H9 (cell line): Measurements from ENCODE around the gene PPP1CA. TPM values are rescaled to one million over a fixed set of nuclear protein-coding genes. Genes with fewer than 3 reads are reported as not detected.

Source experiments
- DNase-seq: peaks from one replicate; pipeline ENCODE4 v3.0.0-alpha.2; 2017
- H2AFZ ChIP-seq: one replicate; pipeline ENCODE4 v1.6.1; 2013; ENCODE audit warnings: mild to moderate bottlenecking, low read length, control low read depth, moderate library complexity
- H2AK5ac ChIP-seq: 2 replicates; pipeline ENCODE4 v1.6.1; 2013; ENCODE audit warnings: low read length, control low read depth, mixed read lengths; ENCODE audit not compliant: insufficient read length
- H2BK120ac ChIP-seq: one replicate; pipeline ENCODE4 v1.6.1; 2013; ENCODE audit warnings: low read depth, mild to moderate bottlenecking, low read length, control low read depth, inconsistent platforms; ENCODE audit not compliant: poor library complexity, severe bottlenecking
- H2BK12ac ChIP-seq: 2 replicates; pipeline ENCODE4 v1.6.1; 2013; ENCODE audit warnings: low read length, control low read depth, mixed read lengths, low read depth; ENCODE audit not compliant: insufficient read length
- H2BK15ac ChIP-seq: 2 replicates; pipeline ENCODE4 v1.6.1; 2013; ENCODE audit warnings: low read depth, low read length, control low read depth
- H2BK20ac ChIP-seq: one replicate; pipeline ENCODE4 v1.6.1; 2013; ENCODE audit warnings: low read depth, mild to moderate bottlenecking, low read length, control low read depth, inconsistent platforms; ENCODE audit not compliant: poor library complexity, severe bottlenecking
- H2BK5ac ChIP-seq: 2 replicates; pipeline ENCODE4 v1.6.1; 2013; ENCODE audit warnings: low read length, control low read depth, mixed read lengths; ENCODE audit not compliant: insufficient read length
- H3K14ac ChIP-seq: 2 replicates; pipeline ENCODE4 v1.6.1; 2013; ENCODE audit warnings: low read length, control low read depth; ENCODE audit not compliant: insufficient read depth
- H3K18ac ChIP-seq: 2 replicates; pipeline ENCODE4 v1.6.1; 2013; ENCODE audit warnings: low read depth, mild to moderate bottlenecking, mixed read lengths, low read length, control low read depth; ENCODE audit not compliant: insufficient read length
- H3K23ac ChIP-seq: 2 replicates; pipeline ENCODE4 v1.6.1; 2013; ENCODE audit warnings: low read length, control low read depth, mixed read lengths, low read depth; ENCODE audit not compliant: insufficient read length
- H3K23me2 ChIP-seq: 2 replicates; pipeline ENCODE4 v1.6.1; 2013; ENCODE audit warnings: low read depth, mild to moderate bottlenecking, mixed read lengths, low read length, control low read depth; ENCODE audit not compliant: insufficient read length, poor library complexity, severe bottlenecking
- H3K27ac ChIP-seq: 2 replicates; pipeline ENCODE4 v1.5.1; 2013; ENCODE audit warnings: low read length, control low read depth, mixed read lengths, low read depth; ENCODE audit not compliant: insufficient read length
- H3K27me3 ChIP-seq: 2 replicates; pipeline ENCODE4 v1.6.1; 2013; ENCODE audit warnings: low read length, control low read depth, inconsistent platforms; ENCODE audit not compliant: insufficient read depth
- H3K4ac ChIP-seq: 2 replicates; pipeline ENCODE4 v1.6.1; 2013; ENCODE audit warnings: low read depth, mild to moderate bottlenecking, control low read depth, inconsistent platforms, low read length, moderate library complexity
- H3K4me1 ChIP-seq: 2 replicates; pipeline ENCODE4 v1.6.1; 2013; ENCODE audit warnings: low read length, control low read depth, inconsistent platforms; ENCODE audit not compliant: insufficient read depth
- H3K4me2 ChIP-seq: 2 replicates; pipeline ENCODE4 v1.6.1; 2013; ENCODE audit warnings: low read length, control low read depth, mixed read lengths; ENCODE audit not compliant: insufficient read length, insufficient read depth
- H3K56ac ChIP-seq: 2 replicates; pipeline ENCODE4 v1.6.1; 2013; ENCODE audit warnings: low read depth, mild to moderate bottlenecking, mixed read lengths, low read length, control low read depth; ENCODE audit not compliant: insufficient read length
- H3K79me1 ChIP-seq: 2 replicates; pipeline ENCODE4 v1.6.1; 2013; ENCODE audit warnings: low read depth, mild to moderate bottlenecking, moderate library complexity, low read length, control low read depth, inconsistent platforms; ENCODE audit not compliant: insufficient read depth, poor library complexity, severe bottlenecking
- H3K79me2 ChIP-seq: 2 replicates; pipeline ENCODE4 v1.6.1; 2013; ENCODE audit warnings: low read length, control low read depth, inconsistent platforms; ENCODE audit not compliant: insufficient read depth
- H3K9ac ChIP-seq: 2 replicates; pipeline ENCODE4 v1.6.1; 2013; ENCODE audit warnings: low read length, control low read depth, mixed read lengths; ENCODE audit not compliant: insufficient read length; ENCODE audit errors: extremely low read depth
- H3K9me3 ChIP-seq: one replicate; pipeline ENCODE4 v1.6.1; 2013; ENCODE audit warnings: low read depth, low read length, inconsistent platforms; ENCODE audit not compliant: control insufficient read depth
- H3T11ph ChIP-seq: one replicate; pipeline ENCODE4 v1.6.1; 2013; ENCODE audit warnings: mild to moderate bottlenecking, low read length, control low read depth, inconsistent platforms
- H4K20me1 ChIP-seq: one replicate; pipeline ENCODE4 v1.6.1; 2013; ENCODE audit not compliant: control insufficient read depth, insufficient read length, insufficient read depth
- H4K5ac ChIP-seq: 2 replicates; pipeline ENCODE4 v1.6.1; 2013; ENCODE audit warnings: low read depth, mild to moderate bottlenecking, mixed read lengths, low read length, control low read depth; ENCODE audit not compliant: insufficient read length
- H4K8ac ChIP-seq: replicated peaks from 2 replicates; pipeline ENCODE4 v1.6.1; 2013; ENCODE audit warnings: low read length, control low read depth, mixed read lengths, low read depth; ENCODE audit not compliant: insufficient read length
- H4K91ac ChIP-seq: 2 replicates; pipeline ENCODE4 v1.6.1; 2013; ENCODE audit warnings: low read depth, mild to moderate bottlenecking, moderate library complexity, mixed read lengths, low read length, control low read depth; ENCODE audit not compliant: insufficient read length
- H3K27ac Mint-ChIP-seq, 3 experiments: 2 replicates in 2 of 3; 3 replicates in 1 of 3; pipeline ENCODE4 v1.8.0; 2020 to 2021; ENCODE audit warnings: mixed read lengths in 3 of 3, mild to moderate bottlenecking in 1 of 3, moderate library complexity in 1 of 3
- H3K27me3 Mint-ChIP-seq: 2 replicates; pipeline ENCODE4 v1.8.0; 2021; ENCODE audit warnings: low read depth, mild to moderate bottlenecking, moderate library complexity, mixed read lengths
- H3K36me3 Mint-ChIP-seq, 3 experiments: 2 replicates in 2 of 3; 3 replicates in 1 of 3; pipeline ENCODE4 v1.8.0; 2020 to 2021; ENCODE audit warnings: low read depth in 3 of 3, mixed read lengths in 3 of 3; ENCODE audit not compliant: insufficient read depth in 1 of 3
- H3K4me1 Mint-ChIP-seq, 2 experiments: 2 replicates each; pipeline ENCODE4 v1.8.0; 2020; ENCODE audit warnings: mixed read lengths in 2 of 2
- H3K4me3 Mint-ChIP-seq, 2 experiments: 2 replicates in 1 of 2; 3 replicates in 1 of 2; pipeline ENCODE4 v1.8.0; 2020 to 2021; ENCODE audit warnings: mild to moderate bottlenecking in 2 of 2, mixed read lengths in 2 of 2, moderate library complexity in 1 of 2
- H3K9me3 Mint-ChIP-seq, 2 experiments: 2 replicates in 1 of 2; 3 replicates in 1 of 2; pipeline ENCODE4 v1.8.0; 2020; ENCODE audit warnings: mild to moderate bottlenecking in 2 of 2, mixed read lengths in 2 of 2, moderate library complexity in 1 of 2
- WGBS: extraction: QIAGEN DNeasy Blood & Tissue Kit; methylation state at CpG from one replicate; pipeline ENCODE4 v1.1.7; 2013; ENCODE audit warnings: missing lambda C conversion rate, low lambda C conversion rate, mixed read lengths; ENCODE audit not compliant: insufficient read length; ENCODE audit errors: extremely low coverage; 5-methylcytosine and 5-hydroxymethylcytosine counted together
- total RNA-seq: library from RNA; stranded (reverse); gene quantifications from 2 replicates; pipeline ENCODE4 v1.2.1, GENCODE V29; 2021
- TF ChIP-seq, protein P1 (sequence below): fragments of 200-600 bp; sonication (generic); conservative IDR thresholded peaks from 3 replicates; pipeline ENCODE4 v1.8.0; 2021; ENCODE audit warnings: antibody characterized with exemption, mild to moderate bottlenecking

PPP1CA gene
- total RNA-seq, 1 experiment from 2014 or later: 205 TPM

- H2BK5ac ChIP-seq: no peak overlapping the region
- Mint-ChIP-seq H3K4me1 (peaks cover 18 to 22% of the 10 kb centered on the region in 2 experiments), H3K27ac (peak overlapping the region in 1 of 3 experiments; percentile 72; a peak in 2 of 7 replicates), H3K9me3 (no peaks in the 10 kb centered on the region; a peak in 1 of 5 replicates), H3K36me3 (peaks cover 0 to 1% (median 0%) of the 10 kb centered on the region in 3 experiments; a peak in 1 of 7 replicates), H3K27me3 (peaks cover 43% of the 10 kb centered on the region), H3K4me3 (peak overlapping the region; percentile 49 to 75)
- no peak overlapping the region for H3K23ac ChIP-seq
- no peak overlapping the region for H2AFZ ChIP-seq
- no peak overlapping the region for H3K18ac ChIP-seq
- H3K14ac ChIP-seq: no peak overlapping the region
- no peak overlapping the region for H2AK5ac ChIP-seq
- no peaks in the 10 kb centered on the region for H3K79me1 ChIP-seq
- no peak overlapping the region for H3K4ac ChIP-seq
- H3K27ac ChIP-seq: no peak overlapping the region
- H3K23me2 ChIP-seq: no peaks in the 10 kb centered on the region
- H3K4me1 ChIP-seq: no peaks in the 10 kb centered on the region
- no peak overlapping the region for H2BK15ac ChIP-seq
- H2BK120ac ChIP-seq: no peak overlapping the region
- H4K5ac ChIP-seq: no peak overlapping the region
- no peak overlapping the region for H4K8ac ChIP-seq
- no peak overlapping the region for H4K91ac ChIP-seq
- H3K56ac ChIP-seq: no peak overlapping the region
- H3T11ph ChIP-seq: no peak overlapping the region
- H3K9ac ChIP-seq: no peak overlapping the region
- H3K79me2 ChIP-seq: no peaks in the 10 kb centered on the region
- H3K27me3 ChIP-seq: no peaks in the 10 kb centered on the region
- H3K4me2 ChIP-seq: peak overlapping the region; percentile 20
- H3K9me3 ChIP-seq: no peaks in the 10 kb centered on the region
- no CpG with 5 or more reads among the region's 21 CpGs for whole genome bisulfite sequencing
- no peaks in the 10 kb centered on the region for H4K20me1 ChIP-seq
- TF ChIP-seq, protein P1, sequence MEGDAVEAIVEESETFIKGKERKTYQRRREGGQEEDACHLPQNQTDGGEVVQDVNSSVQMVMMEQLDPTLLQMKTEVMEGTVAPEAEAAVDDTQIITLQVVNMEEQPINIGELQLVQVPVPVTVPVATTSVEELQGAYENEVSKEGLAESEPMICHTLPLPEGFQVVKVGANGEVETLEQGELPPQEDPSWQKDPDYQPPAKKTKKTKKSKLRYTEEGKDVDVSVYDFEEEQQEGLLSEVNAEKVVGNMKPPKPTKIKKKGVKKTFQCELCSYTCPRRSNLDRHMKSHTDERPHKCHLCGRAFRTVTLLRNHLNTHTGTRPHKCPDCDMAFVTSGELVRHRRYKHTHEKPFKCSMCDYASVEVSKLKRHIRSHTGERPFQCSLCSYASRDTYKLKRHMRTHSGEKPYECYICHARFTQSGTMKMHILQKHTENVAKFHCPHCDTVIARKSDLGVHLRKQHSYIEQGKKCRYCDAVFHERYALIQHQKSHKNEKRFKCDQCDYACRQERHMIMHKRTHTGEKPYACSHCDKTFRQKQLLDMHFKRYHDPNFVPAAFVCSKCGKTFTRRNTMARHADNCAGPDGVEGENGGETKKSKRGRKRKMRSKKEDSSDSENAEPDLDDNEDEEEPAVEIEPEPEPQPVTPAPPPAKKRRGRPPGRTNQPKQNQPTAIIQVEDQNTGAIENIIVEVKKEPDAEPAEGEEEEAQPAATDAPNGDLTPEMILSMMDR: no peak
- no peak overlapping the region for H2BK12ac ChIP-seq
- no peak overlapping the region for H2BK20ac ChIP-seq
- no peak for DNase-seq
Measured at GRCh38 chr11:67416416-67417335, 15.0 kb upstream of the PPP1CA start.
